PFSK-1 (cell line): Measurements from ENCODE around the gene PCSK1N.

Experiments
- FOXP2 ChIP-seq: optimal IDR thresholded peaks from 2 replicates; pipeline ENCODE3; 2011; ENCODE audit warnings: borderline replicate concordance, control low read depth, inconsistent platforms; ENCODE audit not compliant: insufficient read depth; ENCODE audit errors: extremely low read length, extremely low read depth
- POLR2AphosphoS5 ChIP-seq: IDR thresholded peaks from 2 replicates; pipeline ENCODE4 v1.6.1; 2012; ENCODE audit warnings: low read depth, mild to moderate bottlenecking, control low read depth, low read length, moderate library complexity
- REST ChIP-seq, 2 experiments: IDR thresholded peaks; 2 replicates each; pipeline versions ENCODE4 v1.6.1 to v1.8.0; 2011 to 2012; ENCODE audit warnings: low read depth in 2 of 2, low read length in 2 of 2, control low read depth in 1 of 2, inconsistent platforms in 1 of 2, mild to moderate bottlenecking in 1 of 2, moderate library complexity in 1 of 2; ENCODE audit not compliant: insufficient read depth in 1 of 2
- SIN3A ChIP-seq: IDR thresholded peaks from 2 replicates; pipeline ENCODE4 v1.6.1; 2012; ENCODE audit warnings: mild to moderate bottlenecking, low read length, moderate library complexity, borderline replicate concordance; ENCODE audit not compliant: insufficient read depth
- TAF1 ChIP-seq: IDR thresholded peaks from 2 replicates; pipeline ENCODE4 v1.6.1; 2012; ENCODE audit warnings: low read length, control low read depth, borderline replicate concordance; ENCODE audit not compliant: insufficient read depth

The PCSK1N gene

GRCh38 chrX:48848847-48849246 is 13.4 kb upstream of the PCSK1N start:
- TF ChIP-seq POLR2AphosphoS5: no peak

GRCh38 chrX:48839686-48840085 is 4.3 kb upstream of the PCSK1N start:
- TF ChIP-seq SIN3A: no peak

GRCh38 chrX:48834383-48834709 is 1.1 kb downstream of the PCSK1N start:
- TF ChIP-seq FOXP2 (no peak), POLR2AphosphoS5 (no peak), SIN3A (no peak)

GRCh38 chrX:48833542-48834138 is 1.8 kb downstream of the PCSK1N start:
- no peak for TF ChIP-seq POLR2AphosphoS5
- TF ChIP-seq FOXP2: no peak
- TF ChIP-seq TAF1: no peak
- TF ChIP-seq SIN3A: no peak
- no peak for TF ChIP-seq REST (IDR thresholded peaks at IDR 0.05; ENCODE audit: insufficient read depth in 1 of 2, low read depth in 2 of 2, low read length in 2 of 2)

GRCh38 chrX:48831909-48832291 is 3.5 kb downstream of the PCSK1N start:
- TF ChIP-seq TAF1 (no peak), FOXP2 (no peak), REST (IDR thresholded peaks at IDR 0.05; ENCODE audit: insufficient read depth in 1 of 2, low read depth in 2 of 2, low read length in 2 of 2) (no peak), SIN3A (no peak), POLR2AphosphoS5 (no peak)

GRCh38 chrX:48831136-48831908 is 4.1 kb downstream of the PCSK1N start:
- TF ChIP-seq SIN3A: no peak
- TF ChIP-seq FOXP2: no peak
- TF ChIP-seq POLR2AphosphoS5: no peak
- TF ChIP-seq REST (IDR thresholded peaks at IDR 0.05; ENCODE audit: insufficient read depth in 1 of 2, low read depth in 2 of 2, low read length in 2 of 2): no peak
- TF ChIP-seq TAF1: no peak
